Measurements from ENCODE around the gene COL6A3.
"Not testable (repeated sequence)": the region's sequence is repeated elsewhere in the genome, so short reads cannot be mapped to it uniquely, and the experiment has no call there.

Gene COL6A3

GRCh38 chr2:237306083-237306786, 107.7 kb downstream of the COL6A3 start:
- Histone ChIP-seq H3K9me3 (ENCODE audit: control insufficient read depth, insufficient read depth, low read length) (no peaks in the 10 kb centered on the region), H3K27me3 (ENCODE audit: control insufficient read depth, low read length) (no peaks in the 10 kb centered on the region), H3K4me3 (ENCODE audit: low read length) (no peak overlapping the region), H3K27ac (ENCODE audit: low read depth, low read length) (no peak overlapping the region), H3K4me2 (ENCODE audit: low read length) (no peak overlapping the region), H3F3A (ENCODE audit: control insufficient read depth, insufficient read depth) (no peaks in the 10 kb centered on the region), H3K4me1 (ENCODE audit: control insufficient read depth, low read length) (no peaks in the 10 kb centered on the region), H3K79me2 (ENCODE audit: control insufficient read depth, low read length) (no peaks in the 10 kb centered on the region), H3K36me3 (ENCODE audit: control insufficient read depth, low read length) (no peaks in the 10 kb centered on the region), H4K20me1 (ENCODE audit: control insufficient read depth, insufficient read depth, low read depth, low read length) (no peaks in the 10 kb centered on the region), H3K9me2 (replicated peaks; ENCODE audit: control insufficient read depth, low read length) (no peaks in the 10 kb centered on the region)
- no peak for TF ChIP-seq EZH2phosphoT487 (IDR thresholded peaks at IDR 0.05; ENCODE audit: borderline replicate concordance, low read length)
- TF ChIP-seq, protein P1, sequence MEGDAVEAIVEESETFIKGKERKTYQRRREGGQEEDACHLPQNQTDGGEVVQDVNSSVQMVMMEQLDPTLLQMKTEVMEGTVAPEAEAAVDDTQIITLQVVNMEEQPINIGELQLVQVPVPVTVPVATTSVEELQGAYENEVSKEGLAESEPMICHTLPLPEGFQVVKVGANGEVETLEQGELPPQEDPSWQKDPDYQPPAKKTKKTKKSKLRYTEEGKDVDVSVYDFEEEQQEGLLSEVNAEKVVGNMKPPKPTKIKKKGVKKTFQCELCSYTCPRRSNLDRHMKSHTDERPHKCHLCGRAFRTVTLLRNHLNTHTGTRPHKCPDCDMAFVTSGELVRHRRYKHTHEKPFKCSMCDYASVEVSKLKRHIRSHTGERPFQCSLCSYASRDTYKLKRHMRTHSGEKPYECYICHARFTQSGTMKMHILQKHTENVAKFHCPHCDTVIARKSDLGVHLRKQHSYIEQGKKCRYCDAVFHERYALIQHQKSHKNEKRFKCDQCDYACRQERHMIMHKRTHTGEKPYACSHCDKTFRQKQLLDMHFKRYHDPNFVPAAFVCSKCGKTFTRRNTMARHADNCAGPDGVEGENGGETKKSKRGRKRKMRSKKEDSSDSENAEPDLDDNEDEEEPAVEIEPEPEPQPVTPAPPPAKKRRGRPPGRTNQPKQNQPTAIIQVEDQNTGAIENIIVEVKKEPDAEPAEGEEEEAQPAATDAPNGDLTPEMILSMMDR (IDR thresholded peaks at IDR 0.05; ENCODE audit: low read depth, low read length, poor library complexity, severe bottlenecking): no peak

DNA sequence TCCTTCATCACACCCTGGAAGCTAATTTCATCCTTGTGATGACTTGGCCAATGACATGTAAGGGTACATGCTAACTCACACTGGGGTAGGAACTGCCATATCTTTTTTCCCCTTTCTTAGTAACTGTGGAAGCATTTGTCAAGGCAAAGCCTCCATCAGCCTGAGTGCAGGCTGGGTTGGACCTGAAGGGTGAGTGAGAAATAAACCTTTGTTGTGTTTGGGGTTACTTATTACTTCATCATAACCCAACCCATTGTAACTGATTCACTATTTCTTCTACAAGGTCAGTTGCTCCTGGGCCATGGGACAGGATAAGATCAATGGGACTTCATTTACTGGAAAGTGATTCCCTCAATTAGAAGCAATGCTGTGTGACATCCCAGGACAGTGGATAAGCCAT, 108.4 kb downstream of the COL6A3 start:
- H3K27ac ChIP-seq (ENCODE audit: low read depth, low read length): no peak overlapping the region
- H3K9me2 ChIP-seq (replicated peaks; ENCODE audit: control insufficient read depth, low read length): no peaks in the 10 kb centered on the region
- no peaks in the 10 kb centered on the region for H3K9me3 ChIP-seq (ENCODE audit: control insufficient read depth, insufficient read depth, low read length)

GRCh38 chr2:237304763-237305514, 109.0 kb downstream of the COL6A3 start:
- H3K27ac ChIP-seq (ENCODE audit: low read depth, low read length): no peak overlapping the region
- no peak overlapping the region for H3K4me3 ChIP-seq (ENCODE audit: low read length)
- H3K79me2 ChIP-seq (ENCODE audit: control insufficient read depth, low read length): no peaks in the 10 kb centered on the region
- no peaks in the 10 kb centered on the region for H3K4me1 ChIP-seq (ENCODE audit: control insufficient read depth, low read length)
- H3K36me3 ChIP-seq (ENCODE audit: control insufficient read depth, low read length): no peaks in the 10 kb centered on the region
- no peaks in the 10 kb centered on the region for H3K9me2 ChIP-seq (replicated peaks; ENCODE audit: control insufficient read depth, low read length)
- no peak for TF ChIP-seq EZH2phosphoT487 (IDR thresholded peaks at IDR 0.05; ENCODE audit: borderline replicate concordance, low read length)
- TF ChIP-seq, protein P1 (IDR thresholded peaks at IDR 0.05; ENCODE audit: low read depth, low read length, poor library complexity, severe bottlenecking): no peak
- no peaks in the 10 kb centered on the region for H3F3A ChIP-seq (ENCODE audit: control insufficient read depth, insufficient read depth)
- H3K27me3 ChIP-seq (ENCODE audit: control insufficient read depth, low read length): no peaks in the 10 kb centered on the region
- no peaks in the 10 kb centered on the region for H3K9me3 ChIP-seq (ENCODE audit: control insufficient read depth, insufficient read depth, low read length)
- H3K4me2 ChIP-seq (ENCODE audit: low read length): no peak overlapping the region
- no peaks in the 10 kb centered on the region for H4K20me1 ChIP-seq (ENCODE audit: control insufficient read depth, insufficient read depth, low read depth, low read length)

More for the DNA sequence above, 108.4 kb downstream of the COL6A3 start:
- H3K4me3 ChIP-seq (ENCODE audit: low read length): no peak overlapping the region
- H3K36me3 ChIP-seq (ENCODE audit: control insufficient read depth, low read length): no peaks in the 10 kb centered on the region
- TF ChIP-seq EZH2phosphoT487 (IDR thresholded peaks at IDR 0.05; ENCODE audit: borderline replicate concordance, low read length): no peak
- TF ChIP-seq, protein P1 (IDR thresholded peaks at IDR 0.05; ENCODE audit: low read depth, low read length, poor library complexity, severe bottlenecking): no peak
- no peaks in the 10 kb centered on the region for H4K20me1 ChIP-seq (ENCODE audit: control insufficient read depth, insufficient read depth, low read depth, low read length)
- no peaks in the 10 kb centered on the region for H3K4me1 ChIP-seq (ENCODE audit: control insufficient read depth, low read length)
- no peaks in the 10 kb centered on the region for H3F3A ChIP-seq (ENCODE audit: control insufficient read depth, insufficient read depth)
- H3K27me3 ChIP-seq (ENCODE audit: control insufficient read depth, low read length): no peaks in the 10 kb centered on the region
- H3K4me2 ChIP-seq (ENCODE audit: low read length): no peak overlapping the region
- H3K79me2 ChIP-seq (ENCODE audit: control insufficient read depth, low read length): no peaks in the 10 kb centered on the region

DNA sequence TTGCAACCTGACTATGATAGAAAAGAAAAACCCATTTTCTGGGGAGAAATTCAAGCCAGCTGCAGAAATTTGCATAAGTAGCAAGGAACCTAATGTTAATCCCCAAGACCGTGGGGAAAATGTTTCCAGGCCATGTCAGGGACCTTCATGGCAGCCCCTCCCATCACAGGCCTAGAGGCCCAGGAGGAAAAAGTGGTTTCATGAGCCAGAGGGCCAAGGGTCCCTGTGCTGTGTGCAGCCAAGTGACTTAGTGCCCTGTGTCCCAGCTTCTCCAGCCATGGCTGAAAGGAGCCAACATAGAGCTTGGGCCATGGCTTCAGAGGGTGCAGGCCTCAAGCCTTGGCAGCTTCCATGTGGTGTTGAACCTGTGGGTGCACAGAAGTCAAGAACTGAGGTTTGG, 110.7 kb downstream of the COL6A3 start:
- not testable (repeated sequence) for H3K4me1 ChIP-seq (ENCODE audit: control insufficient read depth, low read length); H3K27me3 ChIP-seq (ENCODE audit: control insufficient read depth, low read length); H3K9me3 ChIP-seq (ENCODE audit: control insufficient read depth, insufficient read depth, low read length); H4K20me1 ChIP-seq (ENCODE audit: control insufficient read depth, insufficient read depth, low read depth, low read length); H3K9me2 ChIP-seq (replicated peaks; ENCODE audit: control insufficient read depth, low read length); H3K4me2 ChIP-seq (ENCODE audit: low read length); H3K79me2 ChIP-seq (ENCODE audit: control insufficient read depth, low read length); H3K27ac ChIP-seq (ENCODE audit: low read depth, low read length); H3K4me3 ChIP-seq (ENCODE audit: low read length); H3F3A ChIP-seq (ENCODE audit: control insufficient read depth, insufficient read depth); H3K36me3 ChIP-seq (ENCODE audit: control insufficient read depth, low read length)

All from DOHH2 (cell line).